Stimulated activated CD4-positive, alpha-beta T cell treated with anti-CD3 and anti-CD28 coated beads, Interleukin-15, amount 100 ng/mL, for 1 hour (primary cell): ENCODE results near the gene NTPCR.
"Not testable (repeated sequence)": the region's sequence is repeated elsewhere in the genome, so short reads cannot be mapped to it uniquely, and the experiment has no call there.

Source experiments
- DNase-seq, 2 donors: peaks; one replicate each; pipeline ENCODE4 v3.0.0-alpha.2; 2020; ENCODE audit warnings: low read depth in 1 of 2, low spot score in 1 of 2

NTPCR gene

GRCh38 chr1:232983817-232984567, 33.6 kb downstream of the NTPCR start:
- DNase-seq = no peak

GRCh38 chr1:232984577-232985425, 34.4 kb downstream of the NTPCR start:
- no peak for DNase-seq

- no peak for DNase-seq
Measured at GRCh38 chr1:232985882-232986526, 35.6 kb downstream of the NTPCR start.

- no peak for DNase-seq
Measured at GRCh38 chr1:232986527-232986922, 36.1 kb downstream of the NTPCR start.

GRCh38 chr1:232987046-232987773, 36.8 kb downstream of the NTPCR start:
- DNase-seq = no peak

- no peak for DNase-seq
Measured at GRCh38 chr1:232987774-232988140, 37.3 kb downstream of the NTPCR start.

GRCh38 chr1:232988572-232989040, 38.2 kb downstream of the NTPCR start:
- DNase-seq = no peak

GRCh38 chr1:232990176-232991128, 40.0 kb downstream of the NTPCR start:
- no peak for DNase-seq

GRCh38 chr1:232991238-232991637, 40.8 kb downstream of the NTPCR start:
- no peak for DNase-seq

- no peak for DNase-seq
Measured at GRCh38 chr1:232992227-232992626, 41.8 kb downstream of the NTPCR start.

GRCh38 chr1:232993555-232993954, 43.1 kb downstream of the NTPCR start:
- DNase-seq = no peak

GRCh38 chr1:232995189-232995588, 44.8 kb downstream of the NTPCR start:
- DNase-seq = no peak

- DNase-seq = no peak
Measured at GRCh38 chr1:232996143-232996542, 45.7 kb downstream of the NTPCR start.

- DNase-seq = no peak
Measured at GRCh38 chr1:232998138-232998537, 47.7 kb downstream of the NTPCR start.

GRCh38 chr1:232998646-232999045, 48.2 kb downstream of the NTPCR start:
- no peak for DNase-seq

GRCh38 chr1:232999956-233000625, 49.7 kb downstream of the NTPCR start:
- no peak for DNase-seq

GRCh38 chr1:233003638-233004037, 53.2 kb downstream of the NTPCR start:
- DNase-seq = not testable (repeated sequence)

GRCh38 chr1:233004451-233004850, 54.0 kb downstream of the NTPCR start:
- no peak for DNase-seq

GRCh38 chr1:233005156-233005555, 54.7 kb downstream of the NTPCR start:
- DNase-seq = no peak
